CD4-positive, alpha-beta memory T cell (primary cell): ENCODE data around the gene PFN2. TPM values are rescaled to one million over a fixed set of nuclear protein-coding genes. Genes with fewer than 3 reads are reported as not detected.
A peak's percentile ranks its signal among the peaks of the same experiment; 100 is the strongest.
"Not testable (repeated sequence)": the region's sequence is repeated elsewhere in the genome, so short reads cannot be mapped to it uniquely, and the experiment has no call there.

Experiments used
- CTCF ChIA-PET: fragments of 350-600 bp; sonication (Branson Sonifier 250); formaldehyde crosslinking; loops from one replicate; lab custom pipeline; 2021; ENCODE audit warnings: inconsistent platforms; ENCODE audit not compliant: partially characterized antibody; lab: Charles Lee
- POLR2A ChIA-PET: fragments of 350-600 bp; sonication (Branson Sonifier 250); formaldehyde crosslinking; loops from one replicate; lab custom pipeline; 2021; ENCODE audit not compliant: partially characterized antibody; lab: Charles Lee
- DNase-seq, 5 donors: peaks; one replicate each; pipeline versions ENCODE4 v3.0.0 to v3.0.0-alpha.2; 2020 to 2022; ENCODE audit warnings: mixed read lengths in 1 of 5
- H3K27ac ChIP-seq: one replicate; pipeline ENCODE4 v1.7.0; 2013; ENCODE audit warnings: low read depth, low read length
- H3K27me3 ChIP-seq: 2 replicates; pipeline ENCODE4 v1.7.0; 2013; ENCODE audit warnings: mild to moderate bottlenecking, low read length, moderate library complexity; ENCODE audit not compliant: insufficient read depth
- H3K36me3 ChIP-seq: 2 replicates; pipeline ENCODE4 v1.7.0; 2013; ENCODE audit warnings: mild to moderate bottlenecking, low read length, moderate library complexity; ENCODE audit not compliant: insufficient read depth
- H3K4me1 ChIP-seq: 2 replicates; pipeline ENCODE4 v1.7.0; 2013; ENCODE audit warnings: mild to moderate bottlenecking, low read length, moderate library complexity; ENCODE audit not compliant: insufficient read depth
- H3K4me3 ChIP-seq, 2 donors: one replicate each; pipeline ENCODE4 v1.7.0; 2013; ENCODE audit warnings: low read length in 2 of 2, mild to moderate bottlenecking in 1 of 2
- H3K9me3 ChIP-seq, 2 donors: one replicate each; pipeline ENCODE4 v1.7.0; 2013; ENCODE audit warnings: low read length in 2 of 2, control low read depth in 1 of 2; ENCODE audit not compliant: control insufficient read depth in 1 of 2
- H3K27ac Mint-ChIP-seq, 7 donors: one replicate each; pipeline ENCODE4 v1.8.0; 2020 to 2021; ENCODE audit warnings: mixed read lengths in 7 of 7, mild to moderate bottlenecking in 6 of 7, inconsistent platforms in 3 of 7, moderate library complexity in 3 of 7
- H3K27me3 Mint-ChIP-seq, 2 donors: one replicate each; pipeline ENCODE4 v1.8.0; 2020 to 2021; ENCODE audit warnings: mixed read lengths in 2 of 2
- H3K36me3 Mint-ChIP-seq, 2 donors: one replicate each; pipeline ENCODE4 v1.8.0; 2020 to 2021; ENCODE audit warnings: mixed read lengths in 2 of 2, inconsistent platforms in 1 of 2, mild to moderate bottlenecking in 1 of 2
- H3K4me1 Mint-ChIP-seq, 4 donors: one replicate each; pipeline ENCODE4 v1.8.0; 2020 to 2021; ENCODE audit warnings: mixed read lengths in 4 of 4, mild to moderate bottlenecking in 1 of 4
- H3K4me3 Mint-ChIP-seq, 8 donors: one replicate each; pipeline ENCODE4 v1.8.0; 2020 to 2021; ENCODE audit warnings: mixed read lengths in 8 of 8, mild to moderate bottlenecking in 7 of 8, moderate library complexity in 6 of 8, inconsistent platforms in 3 of 8
- H3K9me3 Mint-ChIP-seq, 8 donors: one replicate each; pipeline ENCODE4 v1.8.0; 2020 to 2021; ENCODE audit warnings: mixed read lengths in 8 of 8, mild to moderate bottlenecking in 5 of 8, inconsistent platforms in 3 of 8, moderate library complexity in 1 of 8
- intact Hi-C: fragments of 100-400 bp; cut with micrococcal nuclease; formaldehyde crosslinking; loops from one replicate; pipeline ENCODE4 v1.15.1; 2023
- polyA plus RNA-seq, 2 donors: library from polyadenylated mRNA; unstranded; fragments of 300-500 nt; fragmentation: Illumina TruSeq; gene quantifications; one replicate each; pipeline ENCODE4 v1.2.3, GENCODE V29; 2021
- total RNA-seq, 2 experiments: library from RNA; stranded (reverse); gene quantifications; one replicate each; pipeline ENCODE4 v1.2.3, GENCODE V29; 2021

PFN2 gene
- total and polyA plus RNA-seq, 4 experiments from 2014 or later: 6.8 to 16.9 (median 12.4) TPM

DNA sequence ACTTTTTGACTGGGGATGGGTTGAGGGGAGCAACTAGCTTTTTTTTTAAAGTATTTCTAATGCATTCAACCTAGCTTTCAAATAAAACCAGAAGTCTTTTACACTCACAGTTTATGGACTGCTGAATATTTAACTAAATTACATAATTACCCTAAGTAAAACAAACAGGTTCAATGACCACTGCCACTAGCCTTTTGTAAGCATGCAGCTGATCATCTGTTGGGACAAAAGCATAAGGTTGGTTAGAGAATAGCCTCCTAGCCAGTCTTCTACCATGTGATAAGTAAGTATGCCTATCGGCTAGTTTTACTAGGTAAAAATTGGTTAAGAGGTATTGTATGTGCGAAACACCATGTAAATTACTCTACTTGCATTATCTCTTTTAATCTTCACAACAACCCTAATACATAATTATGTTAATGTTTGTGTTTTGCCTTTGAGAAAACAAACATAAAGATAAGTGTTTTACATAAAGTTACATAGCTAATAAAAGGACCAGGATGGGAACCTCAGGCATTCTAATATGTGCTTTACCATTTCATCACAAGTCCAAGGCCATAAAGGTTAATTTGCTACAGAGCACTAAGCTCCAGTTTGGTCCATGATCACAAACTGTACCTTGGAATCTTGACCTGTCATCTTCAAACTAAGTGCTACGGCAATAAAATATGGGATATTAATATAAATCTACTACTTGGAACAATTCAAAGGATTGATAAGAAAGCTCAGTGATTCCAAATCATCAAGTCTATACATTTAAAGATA, 13.2 kb downstream of the PFN2 start:
- H3K36me3 Mint-ChIP-seq: peaks cover 0 to 7% of the 10 kb centered on the region in 2 donors
- CTCF ChIA-PET: interaction anchor here (0.8 to 5.1 kb wide), 4 partner anchors 9 to 265 kb away, joined by 3 to 30 read pairs (median 6); partner anchors contain the start of gene PFN2
- Histone ChIP-seq H3K27ac (no peak overlapping the region), H3K4me1 (peaks cover 16% of the 10 kb centered on the region), H3K27me3 (no peaks in the 10 kb centered on the region), H3K4me3 (no peak overlapping the region), H3K36me3 (no peaks in the 10 kb centered on the region), H3K9me3 (no peaks in the 10 kb centered on the region)
- no peaks in the 10 kb centered on the region for H3K27me3 Mint-ChIP-seq
- POLR2A ChIA-PET: no interaction called here
- no peak overlapping the region for H3K27ac Mint-ChIP-seq
- intact Hi-C loops: no loop called here
- H3K4me3 Mint-ChIP-seq: no peak overlapping the region
- H3K9me3 Mint-ChIP-seq: no peaks in the 10 kb centered on the region
- peaks cover 19 to 31% (median 20%) of the 10 kb centered on the region in 4 donors for H3K4me1 Mint-ChIP-seq
- DNase-seq: no peak

DNA sequence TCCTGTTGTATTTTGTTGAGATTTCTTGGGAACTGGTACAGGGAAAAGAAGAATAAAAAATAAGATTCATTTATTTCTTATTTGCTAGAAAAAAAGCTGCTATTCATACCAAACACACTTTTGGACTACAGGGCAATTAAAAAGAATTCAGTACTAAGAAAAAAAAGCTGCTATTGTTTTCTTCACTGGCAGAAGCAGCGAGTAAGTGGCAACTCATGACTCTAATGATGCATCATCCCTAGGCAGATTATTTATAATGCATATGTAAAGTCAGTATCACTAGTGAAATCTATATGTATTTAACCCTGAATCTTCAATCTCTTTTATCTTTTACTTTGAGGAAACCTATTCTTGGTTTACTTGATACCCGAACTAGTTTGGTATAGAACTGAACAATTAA, 15.2 kb downstream of the PFN2 start:
- POLR2A ChIA-PET: no interaction called here
- intact Hi-C loops: no loop called here
- peaks cover 19 to 31% (median 27%) of the 10 kb centered on the region in 4 donors for H3K4me1 Mint-ChIP-seq

DNA sequence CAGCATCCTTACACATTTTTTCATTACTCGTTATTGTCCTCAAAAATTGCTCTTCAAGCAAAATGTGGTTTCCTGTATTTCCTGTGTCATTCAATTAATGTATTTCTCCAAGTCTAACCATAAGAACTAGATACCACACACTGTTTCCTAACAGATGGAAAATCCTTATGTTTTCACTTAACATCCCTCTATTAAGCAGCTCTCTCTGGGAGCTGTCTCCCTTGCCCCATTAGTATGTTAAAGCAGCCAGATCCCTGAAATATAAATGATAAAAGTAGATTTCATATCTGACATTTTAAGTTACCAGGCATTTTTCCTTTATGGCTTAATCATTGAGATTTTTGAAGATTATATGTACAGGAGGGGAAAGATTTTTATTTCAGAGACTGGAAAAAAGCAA, 15.9 kb downstream of the PFN2 start:
- H3K4me3 ChIP-seq: no peak overlapping the region
- H3K27me3 Mint-ChIP-seq: no peaks in the 10 kb centered on the region
- peak overlapping the region in 1 of 8 donors; percentile 37 for H3K4me3 Mint-ChIP-seq
- DNase-seq: no peak
- no peak overlapping the region for H3K27ac ChIP-seq
- intact Hi-C loops: loop anchor here (5.0 kb wide), 1 partner anchor 127 kb away; no protein-coding TSS in a partner anchor
- H3K4me1 Mint-ChIP-seq: peaks cover 19 to 31% (median 28%) of the 10 kb centered on the region in 4 donors
- H3K4me1 ChIP-seq: peaks cover 16% of the 10 kb centered on the region
- no peaks in the 10 kb centered on the region for H3K36me3 ChIP-seq
- no peaks in the 10 kb centered on the region for H3K27me3 ChIP-seq
- CTCF ChIA-PET: interaction anchor here (1.2 to 5.1 kb wide), 2 partner anchors 12 to 268 kb away, joined by 3 to 30 read pairs; no protein-coding TSS in a partner anchor
- no peaks in the 10 kb centered on the region for H3K9me3 ChIP-seq
- H3K9me3 Mint-ChIP-seq: no peaks in the 10 kb centered on the region
- peak overlapping the region in 2 of 7 donors; percentile 12 to 85 for H3K27ac Mint-ChIP-seq
- peaks cover 5 to 13% of the 10 kb centered on the region in 2 donors for H3K36me3 Mint-ChIP-seq
- POLR2A ChIA-PET: no interaction called here

More for the DNA sequence above, 15.2 kb downstream of the PFN2 start:
- H3K36me3 Mint-ChIP-seq: peaks cover 0 to 8% of the 10 kb centered on the region in 2 donors
- Histone ChIP-seq H3K27ac (no peak overlapping the region), H3K36me3 (no peaks in the 10 kb centered on the region), H3K4me3 (no peak overlapping the region), H3K9me3 (no peaks in the 10 kb centered on the region), H3K4me1 (peaks cover 16% of the 10 kb centered on the region), H3K27me3 (no peaks in the 10 kb centered on the region)
- H3K4me3 Mint-ChIP-seq: no peak overlapping the region
- no peak for DNase-seq
- H3K9me3 Mint-ChIP-seq: no peaks in the 10 kb centered on the region
- no peak overlapping the region for H3K27ac Mint-ChIP-seq
- H3K27me3 Mint-ChIP-seq: no peaks in the 10 kb centered on the region
- CTCF ChIA-PET: interaction anchor here (0.7 to 5.1 kb wide), 3 partner anchors 11 to 267 kb away, joined by 3 to 30 read pairs (median 3); no protein-coding TSS in a partner anchor

DNA sequence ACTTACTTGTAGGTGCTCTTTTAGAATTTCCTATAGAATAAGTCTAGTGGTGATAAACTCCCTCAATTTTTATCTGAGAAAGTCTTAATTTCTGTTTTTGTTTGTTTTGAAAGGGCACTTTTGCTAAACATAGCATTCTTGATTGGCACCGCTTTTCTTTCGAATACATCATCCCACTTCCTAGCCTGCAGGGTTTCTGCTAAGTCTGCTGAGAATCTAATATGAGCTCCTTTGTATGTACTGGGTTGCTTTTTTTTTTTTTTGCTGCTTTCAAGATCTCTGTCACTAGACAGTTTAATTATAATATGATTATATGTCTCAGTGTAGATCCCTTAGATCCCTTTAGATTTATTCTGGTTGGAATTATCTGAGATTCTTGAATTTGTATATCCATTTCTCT, 21.5 kb downstream of the PFN2 start:
- H3K36me3 Mint-ChIP-seq: peaks cover 22 to 32% of the 10 kb centered on the region in 2 donors
- H3K9me3 ChIP-seq: no peaks in the 10 kb centered on the region
- no peaks in the 10 kb centered on the region for H3K36me3 ChIP-seq
- peak overlapping the region in 1 of 7 donors; percentile 23 for H3K27ac Mint-ChIP-seq
- intact Hi-C loops: no loop called here
- ChIA-PET CTCF (interaction anchor here (2.9 kb wide), 1 partner anchor 12 kb away, joined by 14 read pairs; no protein-coding TSS in a partner anchor), POLR2A (no interaction called here)
- no peaks in the 10 kb centered on the region for H3K27me3 ChIP-seq
- H3K4me1 Mint-ChIP-seq: peaks cover 7 to 46% (median 19%) of the 10 kb centered on the region in 4 donors
- DNase-seq: no peak
- no peak overlapping the region for H3K4me3 ChIP-seq
- H3K4me1 ChIP-seq: peaks cover 9% of the 10 kb centered on the region
- H3K9me3 Mint-ChIP-seq: peaks cover 0 to 3% (median 0%) of the 10 kb centered on the region in 8 donors
- H3K4me3 Mint-ChIP-seq: no peak overlapping the region
- H3K27ac ChIP-seq: no peak overlapping the region
- no peaks in the 10 kb centered on the region for H3K27me3 Mint-ChIP-seq

DNA sequence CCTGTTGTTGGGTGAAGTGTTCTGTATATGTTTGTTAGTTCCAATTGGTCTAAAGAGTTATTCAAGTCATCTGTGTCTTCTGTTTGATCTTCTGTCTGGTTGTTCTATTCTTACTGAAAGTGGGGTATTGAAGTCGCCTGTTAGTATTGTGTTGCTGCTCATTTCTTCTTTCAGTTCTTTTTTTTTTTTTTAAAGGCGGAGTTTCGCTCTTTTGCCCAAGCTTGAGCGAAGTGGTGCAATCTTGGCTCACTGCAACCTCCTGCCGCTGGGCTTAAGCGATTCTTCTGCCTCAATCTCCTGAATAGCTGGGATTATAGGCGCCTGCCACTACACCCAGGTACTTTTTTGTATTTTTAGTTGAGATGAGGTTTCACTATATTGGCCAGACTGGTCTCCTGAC, 23.5 kb downstream of the PFN2 start:
- Histone ChIP-seq H3K27me3 (no peaks in the 10 kb centered on the region), H3K4me1 (no peaks in the 10 kb centered on the region), H3K4me3 (no peak overlapping the region), H3K27ac (no peak overlapping the region), H3K9me3 (no peaks in the 10 kb centered on the region), H3K36me3 (no peaks in the 10 kb centered on the region)
- H3K36me3 Mint-ChIP-seq: peaks cover 32 to 48% of the 10 kb centered on the region in 2 donors
- CTCF ChIA-PET: interaction anchor here (2.6 kb wide), 1 partner anchor 11 kb away, joined by 13 read pairs; no protein-coding TSS in a partner anchor
- POLR2A ChIA-PET: no interaction called here
- peak overlapping the region in 2 of 7 donors; percentile 23 to 27 for H3K27ac Mint-ChIP-seq
- intact Hi-C loops: no loop called here
- peaks cover 2 to 42% (median 14%) of the 10 kb centered on the region in 4 donors for H3K4me1 Mint-ChIP-seq
- H3K4me3 Mint-ChIP-seq: no peak overlapping the region
- H3K27me3 Mint-ChIP-seq: no peaks in the 10 kb centered on the region
- peaks cover 0 to 7% (median under 1%) of the 10 kb centered on the region in 8 donors for H3K9me3 Mint-ChIP-seq
- no peak for DNase-seq

DNA sequence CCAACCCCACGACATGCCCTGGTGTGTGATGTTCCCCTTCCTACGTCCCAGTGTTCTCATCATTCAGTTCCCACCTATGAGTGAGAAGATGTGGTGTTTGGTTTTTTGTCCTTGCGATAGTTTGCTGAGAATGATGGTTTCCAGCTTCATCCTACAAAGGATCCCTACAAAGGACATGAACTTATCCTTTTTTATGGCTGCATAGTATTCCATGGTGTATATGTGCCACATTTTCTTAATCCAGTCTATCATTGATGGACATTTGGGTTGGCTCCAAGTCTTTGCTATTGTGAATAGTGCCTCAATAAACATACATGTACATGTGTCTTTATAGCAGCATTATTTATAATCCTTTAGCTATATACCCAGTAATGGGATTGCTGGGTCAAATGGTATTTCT, 26.7 kb downstream of the PFN2 start:
- peaks cover 11 to 36% (median 19%) of the 10 kb centered on the region in 4 donors for H3K4me1 Mint-ChIP-seq
- H3K27ac ChIP-seq, H3K4me1 ChIP-seq, H3K4me3 Mint-ChIP-seq, H3K27me3 Mint-ChIP-seq, DNase-seq, H3K9me3 ChIP-seq, H3K27me3 ChIP-seq, POLR2A ChIA-PET, H3K4me3 ChIP-seq, intact Hi-C loops, H3K36me3 ChIP-seq, H3K27ac Mint-ChIP-seq, CTCF ChIA-PET, H3K9me3 Mint-ChIP-seq: not testable (repeated sequence)
- H3K36me3 Mint-ChIP-seq: peaks cover 36 to 49% of the 10 kb centered on the region in 2 donors

DNA sequence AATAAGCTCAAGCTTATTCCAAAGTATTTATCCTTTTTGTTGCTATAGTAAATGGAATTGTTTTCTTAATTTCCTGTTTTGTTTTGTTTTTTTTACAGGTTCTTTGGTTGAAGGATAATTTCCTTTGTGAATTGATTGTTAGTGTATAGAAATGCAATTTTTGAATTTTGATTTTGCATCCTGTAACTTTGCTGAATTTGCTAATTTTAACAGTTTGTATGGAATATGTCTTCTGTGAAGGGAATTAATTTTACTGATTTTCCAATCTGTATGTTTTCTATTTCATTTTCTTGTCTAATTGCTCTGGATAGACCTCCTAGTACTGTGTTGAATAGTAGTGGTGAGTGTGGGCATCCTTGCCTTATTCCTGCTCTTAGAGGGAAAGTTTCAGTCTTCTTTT, 28.3 kb downstream of the PFN2 start:
- CTCF ChIA-PET: no interaction called here
- Histone ChIP-seq H3K36me3 (no peaks in the 10 kb centered on the region), H3K27ac (no peak overlapping the region), H3K4me1 (no peaks in the 10 kb centered on the region), H3K9me3 (no peaks in the 10 kb centered on the region), H3K27me3 (no peaks in the 10 kb centered on the region), H3K4me3 (no peak overlapping the region)
- intact Hi-C loops: no loop called here
- Mint-ChIP-seq H3K27ac (no peak overlapping the region), H3K36me3 (peaks cover 35 to 46% of the 10 kb centered on the region in 2 donors), H3K4me3 (no peak overlapping the region), H3K27me3 (no peaks in the 10 kb centered on the region), H3K4me1 (peaks cover 11 to 36% (median 18%) of the 10 kb centered on the region in 4 donors), H3K9me3 (peaks cover 0 to 7% (median under 1%) of the 10 kb centered on the region in 8 donors)
- DNase-seq: no peak
- POLR2A ChIA-PET: no interaction called here
